OCI-M2 (cell line): ENCODE results near the gene PYCARD.
"Not testable (repeated sequence)": the region's sequence is repeated elsewhere in the genome, so short reads cannot be mapped to it uniquely, and the experiment has no call there.

Experiments used
- DNase-seq: peaks from one replicate; lab custom pipeline; 2025; ENCODE audit not compliant: unreplicated experiment; lab: John Stamatoyannopoulos, UW

PYCARD gene

DNA sequence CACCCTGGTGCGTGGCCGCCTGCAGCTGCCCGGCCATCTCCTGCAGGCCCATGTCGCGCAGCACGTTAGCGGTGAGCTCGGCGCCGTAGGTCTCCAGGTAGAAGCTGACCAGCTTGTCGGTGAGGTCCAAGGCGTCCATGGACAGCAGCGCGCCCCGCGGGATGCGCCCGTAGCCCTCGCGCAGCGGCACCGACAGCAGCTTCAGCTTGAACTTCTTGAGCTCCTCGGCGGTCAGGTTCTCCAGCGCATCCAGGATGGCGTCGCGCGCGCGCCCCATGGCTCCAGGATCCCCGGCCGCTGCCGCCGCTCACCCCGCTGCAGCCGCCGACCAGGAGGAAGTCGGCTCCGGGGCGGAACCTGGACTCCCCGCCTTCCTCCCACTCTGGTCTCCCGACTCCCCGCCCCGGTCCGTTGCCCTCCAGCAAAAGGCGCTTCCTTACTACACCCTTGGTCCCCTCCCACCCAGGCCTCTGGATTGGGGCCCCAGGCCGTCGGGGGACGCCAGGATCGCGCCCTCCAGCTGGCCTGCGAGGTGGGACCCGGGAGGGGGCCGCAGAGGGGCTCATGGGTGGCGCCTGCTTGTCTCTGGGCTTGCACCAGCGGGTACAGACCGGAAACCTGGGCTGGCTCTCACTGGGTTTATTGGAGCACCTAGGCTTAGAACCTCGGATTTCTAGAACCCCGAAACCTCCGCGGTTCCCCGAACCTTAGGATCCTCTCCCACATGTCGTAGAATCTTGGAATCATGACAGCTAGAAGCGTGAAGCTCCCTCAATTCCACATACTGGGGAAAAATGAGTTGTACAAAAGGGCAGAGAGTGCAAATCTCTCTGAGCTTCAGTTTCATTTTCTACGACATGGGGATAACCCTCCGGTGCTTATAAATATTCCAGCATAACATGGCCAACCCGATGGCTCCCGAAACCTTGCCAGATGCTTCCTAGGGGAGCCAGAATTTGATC is at the start of gene PYCARD:
Gene PYCARD, minus strand, starts transcription at position 347 of the 962 bp plus-strand sequence. Its CDS starts 70 bp downstream, at position 277.
- no peak for DNase-seq

DNA sequence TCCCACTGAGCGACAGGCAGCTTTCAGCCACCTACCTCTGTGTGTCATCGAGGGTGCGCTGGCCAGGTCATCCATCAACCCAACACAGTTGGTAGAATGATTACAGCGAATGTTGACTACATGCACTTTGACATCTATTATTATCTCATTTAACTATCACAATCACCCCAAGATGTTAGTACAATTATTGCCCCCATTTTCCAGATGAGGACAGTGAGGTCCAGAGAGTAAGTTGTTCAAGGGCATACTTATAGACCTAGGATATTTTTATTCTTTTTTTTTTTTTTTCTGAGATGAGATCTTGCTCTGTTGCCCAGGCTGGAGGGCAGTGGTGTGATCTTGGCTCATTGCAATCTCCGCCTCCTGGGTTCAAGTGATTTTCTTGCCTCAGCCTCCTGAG is 48.9 kb upstream of the PYCARD start:
- DNase-seq: no peak

DNA sequence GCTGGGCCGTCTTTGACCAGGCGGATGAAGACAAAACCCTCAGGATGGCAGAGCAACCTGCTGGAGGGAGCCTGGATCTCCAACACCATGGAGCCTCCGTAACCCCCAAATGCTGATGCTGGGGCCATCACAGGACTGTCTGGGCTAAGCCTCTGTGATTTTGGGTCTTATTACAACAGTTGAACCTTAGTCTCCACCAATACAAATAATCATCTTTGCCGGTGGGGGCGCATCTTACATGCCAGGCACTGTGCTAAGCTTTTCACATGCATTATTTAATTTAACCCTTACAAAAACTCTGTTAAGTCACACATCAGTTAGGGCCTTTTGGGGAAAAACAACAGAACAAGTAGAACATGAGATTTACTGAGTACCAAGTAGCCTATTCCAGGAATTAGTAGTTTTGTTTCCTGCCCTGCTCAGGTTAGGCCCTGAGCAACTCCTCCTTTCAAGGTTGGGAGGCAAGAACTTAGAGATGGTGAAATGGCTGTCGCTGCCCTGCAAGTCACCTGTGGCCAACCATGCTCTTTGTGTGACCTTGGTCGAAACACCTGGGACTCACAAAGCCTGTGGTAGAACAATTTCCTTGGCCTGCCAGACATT is 48.3 kb upstream of the PYCARD start:
- DNase-seq: no peak

DNA sequence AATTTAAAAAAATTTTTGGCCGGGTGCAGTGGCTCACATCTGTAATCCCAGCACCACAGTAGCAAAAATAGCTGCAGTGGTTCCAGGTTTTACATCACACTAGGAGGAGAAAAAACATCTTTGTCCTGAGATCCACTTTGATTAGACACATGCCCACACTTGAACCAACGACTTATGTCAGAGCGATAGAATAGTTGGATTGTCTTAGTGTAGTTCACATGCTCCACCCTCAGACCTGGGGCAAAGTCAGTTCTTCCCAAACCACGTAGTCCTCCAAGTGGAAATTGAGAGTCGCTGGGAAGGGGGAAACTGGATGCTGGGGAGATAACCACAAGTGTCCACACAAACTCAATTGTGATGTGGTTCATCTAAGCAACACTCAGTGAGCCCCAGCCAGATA is 45.8 kb upstream of the PYCARD start:
- DNase-seq: no peak

DNA sequence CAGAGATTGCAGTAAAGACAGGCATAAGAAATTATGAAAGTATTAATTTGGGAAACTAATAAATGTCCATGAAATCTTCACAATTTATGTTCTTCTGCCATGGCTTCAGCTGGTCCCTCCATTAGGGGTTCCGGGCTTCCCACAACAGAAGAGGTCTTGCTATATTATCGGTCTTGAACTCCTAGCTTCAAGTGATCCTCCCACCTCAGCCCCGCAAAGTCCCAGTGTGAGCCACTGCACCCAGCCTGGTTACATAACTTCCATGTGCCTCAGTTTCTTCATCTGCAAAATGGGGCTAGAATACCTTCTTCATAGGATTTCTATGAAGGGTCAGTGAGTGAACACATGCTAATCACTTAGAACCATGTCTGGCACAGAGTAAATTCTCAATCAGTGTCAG is 43.7 kb upstream of the PYCARD start:
- no peak for DNase-seq

DNA sequence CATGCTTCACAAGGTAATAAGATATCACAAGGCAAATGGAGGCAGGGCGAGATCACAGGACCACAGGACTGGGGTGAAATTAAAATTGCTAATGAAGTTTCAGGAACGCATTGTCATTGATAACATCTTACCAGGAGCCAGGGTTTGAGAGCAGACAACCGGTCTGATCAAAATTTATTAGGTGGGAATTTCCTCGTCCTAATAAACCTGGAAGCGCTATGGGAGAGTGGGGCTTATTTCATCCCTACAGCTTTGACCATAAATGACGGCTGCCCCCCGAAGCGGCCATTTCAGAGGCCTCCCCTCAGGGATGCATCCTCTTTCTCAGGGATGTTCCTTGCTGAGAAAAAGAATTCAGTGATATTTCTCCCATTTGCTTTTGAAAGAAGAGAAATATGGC is 43.0 kb upstream of the PYCARD start:
- not testable (repeated sequence) for DNase-seq

DNA sequence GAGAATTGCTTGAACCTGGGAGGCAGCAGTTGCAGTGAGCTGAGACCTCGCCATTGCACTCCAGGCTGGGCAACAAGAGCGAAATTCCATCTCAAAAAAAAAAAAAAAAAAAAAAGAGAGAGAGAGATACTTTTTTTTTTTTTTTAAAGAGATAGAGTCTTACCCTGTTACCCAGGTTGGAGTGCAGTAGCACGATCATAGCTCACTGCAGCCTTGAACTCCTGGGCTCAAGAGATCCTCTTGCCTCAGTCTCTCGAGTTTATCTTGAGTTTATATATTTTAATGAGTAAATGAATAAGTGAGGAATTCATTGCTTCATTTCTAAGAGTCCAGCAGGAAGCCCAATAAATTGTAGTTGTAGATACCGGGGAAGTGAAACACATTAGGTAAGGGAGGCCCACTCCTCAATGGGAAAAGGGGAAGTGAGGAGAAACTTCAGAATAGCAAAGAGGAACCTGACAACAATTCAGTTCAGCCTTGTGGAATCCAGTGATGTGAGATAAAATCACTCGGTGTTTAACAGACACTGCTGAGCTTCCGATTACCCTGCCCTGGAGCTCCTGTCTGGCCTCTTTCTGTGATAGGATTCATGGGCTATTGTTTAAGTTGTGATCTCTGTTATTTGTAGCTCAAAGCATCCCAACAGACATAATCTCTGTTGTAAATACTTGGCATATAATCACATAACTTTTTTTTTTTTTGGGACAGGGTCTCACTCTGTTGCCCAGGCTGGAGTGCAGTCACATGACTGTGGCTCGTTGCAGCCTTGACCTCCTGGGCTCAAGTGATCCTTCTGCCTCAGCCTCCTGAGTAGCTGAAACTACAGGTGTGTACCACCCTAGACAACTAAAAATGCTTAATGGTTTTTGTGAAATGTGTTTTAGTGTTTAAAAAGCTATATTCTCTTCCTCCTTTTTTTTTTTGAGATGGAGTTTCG is 41.4 kb upstream of the PYCARD start:
- peak; percentile 33 for DNase-seq

DNA sequence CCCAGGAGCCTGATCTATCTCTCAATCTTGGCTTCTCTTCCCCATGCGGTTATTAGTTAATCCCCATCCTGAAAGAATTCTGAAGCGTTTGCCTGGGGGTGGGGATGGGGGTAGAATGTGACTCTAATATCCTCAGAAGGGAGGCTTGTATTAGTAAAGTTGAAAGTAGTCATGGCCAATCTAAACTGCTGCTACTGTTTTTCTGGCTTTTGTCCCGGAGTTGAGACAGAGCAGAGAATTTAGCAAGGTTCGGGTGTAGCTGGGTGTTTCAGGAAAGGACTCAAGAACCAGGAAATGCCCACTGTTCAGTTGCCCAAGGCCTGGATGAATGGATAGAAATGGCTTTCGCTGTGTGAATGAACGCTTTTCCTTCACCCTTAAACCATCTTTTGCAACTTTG is 39.6 kb upstream of the PYCARD start:
- DNase-seq: no peak

DNA sequence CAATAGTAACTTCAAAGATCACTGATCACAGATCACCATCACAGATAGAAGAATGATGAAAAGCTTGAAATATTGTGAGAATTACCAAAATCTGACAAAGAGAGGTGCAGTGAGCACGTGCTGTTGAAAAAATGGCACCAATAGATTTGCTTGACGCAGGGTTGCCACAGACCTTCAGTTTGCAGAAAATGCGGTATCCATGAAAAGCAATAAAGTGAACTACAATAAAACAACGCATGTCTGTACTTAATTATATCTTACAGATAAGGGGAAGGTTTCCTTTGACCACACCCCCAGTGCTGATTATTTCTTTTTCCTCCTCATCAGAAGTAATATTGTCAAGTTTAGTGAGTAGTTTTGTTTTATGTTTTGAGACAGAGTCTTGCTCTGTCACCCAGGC is 35.5 kb upstream of the PYCARD start:
- no peak for DNase-seq

DNA sequence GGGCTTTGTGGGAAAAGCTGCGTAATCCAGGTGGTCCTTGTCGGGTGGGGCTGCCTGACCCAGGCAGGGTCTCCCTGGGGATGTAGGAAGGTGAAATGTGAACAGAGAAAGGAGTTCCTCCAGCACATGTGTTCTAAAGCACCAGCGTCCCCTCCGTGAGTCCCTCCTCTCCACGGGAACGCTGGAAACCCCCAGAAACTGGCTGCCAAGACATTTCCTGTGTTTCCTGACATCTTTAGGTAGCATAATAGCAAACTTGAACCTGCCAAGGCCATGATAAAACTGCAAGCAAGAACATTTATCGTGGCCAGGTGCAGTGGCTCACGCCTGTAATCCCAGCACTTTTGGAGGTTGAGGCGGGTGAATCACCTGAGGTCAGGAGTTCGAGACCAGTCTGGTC is 26.9 kb upstream of the PYCARD start:
- no peak for DNase-seq

DNA sequence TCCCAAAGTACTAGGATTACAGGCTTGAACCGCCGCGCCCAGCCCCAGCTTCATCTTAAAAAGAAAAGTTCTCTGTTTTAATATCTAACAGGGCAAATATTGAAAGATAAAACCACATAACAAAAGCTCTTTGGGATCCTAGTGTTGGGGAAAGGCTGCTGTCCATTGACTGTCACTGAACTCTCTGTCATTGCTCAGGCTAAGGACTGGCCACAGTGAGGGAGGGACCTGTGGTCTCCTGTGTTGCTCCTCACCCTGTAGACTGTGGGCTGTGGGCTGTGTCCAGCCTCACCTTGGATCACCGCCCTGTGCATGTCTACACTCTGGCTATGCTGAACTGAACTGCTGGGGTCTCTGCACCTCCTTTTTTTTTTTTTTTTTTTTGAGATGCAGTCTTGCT is 25.6 kb upstream of the PYCARD start:
- DNase-seq: no peak

DNA sequence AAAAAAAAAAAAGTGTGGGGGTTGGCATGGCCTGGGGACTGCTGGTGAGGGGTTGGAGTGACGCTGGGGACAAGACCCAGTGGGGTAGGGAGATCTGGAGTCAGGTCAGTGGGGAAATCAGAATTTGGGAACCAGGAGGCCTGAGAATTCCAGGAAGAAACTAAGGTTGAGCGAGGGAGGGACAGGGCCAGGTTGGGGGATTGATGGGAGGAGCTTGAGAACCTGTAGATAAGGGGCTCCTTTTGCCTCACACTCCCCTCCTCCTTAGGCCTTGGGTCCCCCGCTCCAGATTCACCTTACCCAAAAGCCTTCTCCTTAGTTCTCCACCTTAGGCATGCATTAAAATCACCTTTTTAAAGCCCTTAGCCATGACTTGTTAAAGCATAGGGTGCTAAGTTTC is 22.6 kb upstream of the PYCARD start:
- DNase-seq: no peak

DNA sequence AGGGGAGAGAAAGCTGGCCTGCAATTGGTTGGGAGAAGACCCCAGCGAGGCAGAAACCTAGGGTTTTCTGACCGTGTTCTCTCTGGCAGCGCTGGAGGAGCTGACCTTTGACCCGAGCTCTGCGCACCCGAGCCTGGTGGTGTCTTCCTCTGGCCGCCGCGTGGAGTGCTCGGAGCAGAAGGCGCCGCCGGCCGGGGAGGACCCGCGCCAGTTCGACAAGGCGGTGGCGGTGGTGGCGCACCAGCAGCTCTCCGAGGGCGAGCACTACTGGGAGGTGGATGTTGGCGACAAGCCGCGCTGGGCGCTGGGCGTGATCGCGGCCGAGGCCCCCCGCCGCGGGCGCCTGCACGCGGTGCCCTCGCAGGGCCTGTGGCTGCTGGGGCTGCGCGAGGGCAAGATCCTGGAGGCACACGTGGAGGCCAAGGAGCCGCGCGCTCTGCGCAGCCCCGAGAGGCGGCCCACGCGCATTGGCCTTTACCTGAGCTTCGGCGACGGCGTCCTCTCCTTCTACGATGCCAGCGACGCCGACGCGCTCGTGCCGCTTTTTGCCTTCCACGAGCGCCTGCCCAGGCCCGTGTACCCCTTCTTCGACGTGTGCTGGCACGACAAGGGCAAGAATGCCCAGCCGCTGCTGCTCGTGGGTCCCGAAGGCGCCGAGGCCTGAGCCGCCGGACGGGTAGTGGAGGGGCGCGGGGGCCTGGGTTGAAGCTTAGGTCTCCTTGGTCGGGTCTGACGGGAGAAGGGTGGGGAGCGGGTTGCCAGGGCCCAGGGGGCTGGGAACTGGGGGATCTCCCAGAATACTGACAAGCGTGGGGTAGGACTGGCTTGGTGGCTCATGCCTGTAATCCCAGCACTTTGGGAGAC is 21.8 kb upstream of the PYCARD start:
- DNase-seq: no peak

DNA sequence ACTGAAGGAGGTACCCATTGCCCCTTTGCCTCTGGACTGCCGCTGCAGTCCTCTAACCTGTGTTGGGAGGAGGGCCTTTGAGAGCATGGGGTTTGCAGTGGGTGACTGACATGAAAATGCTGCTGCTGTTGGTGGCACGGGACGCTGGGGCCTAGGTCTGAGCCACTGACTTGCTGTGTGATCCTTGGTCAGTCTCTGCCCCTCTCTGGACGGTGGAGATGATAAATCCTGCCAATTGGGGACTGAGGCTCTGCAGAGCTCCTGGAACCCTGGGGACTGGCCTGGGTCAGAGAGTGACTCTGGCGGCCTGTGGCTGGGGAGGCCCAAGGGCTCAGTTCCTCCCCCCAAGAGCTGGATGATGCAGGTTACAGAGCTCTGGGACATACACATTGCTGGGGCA is 20.5 kb upstream of the PYCARD start:
- DNase-seq: no peak

DNA sequence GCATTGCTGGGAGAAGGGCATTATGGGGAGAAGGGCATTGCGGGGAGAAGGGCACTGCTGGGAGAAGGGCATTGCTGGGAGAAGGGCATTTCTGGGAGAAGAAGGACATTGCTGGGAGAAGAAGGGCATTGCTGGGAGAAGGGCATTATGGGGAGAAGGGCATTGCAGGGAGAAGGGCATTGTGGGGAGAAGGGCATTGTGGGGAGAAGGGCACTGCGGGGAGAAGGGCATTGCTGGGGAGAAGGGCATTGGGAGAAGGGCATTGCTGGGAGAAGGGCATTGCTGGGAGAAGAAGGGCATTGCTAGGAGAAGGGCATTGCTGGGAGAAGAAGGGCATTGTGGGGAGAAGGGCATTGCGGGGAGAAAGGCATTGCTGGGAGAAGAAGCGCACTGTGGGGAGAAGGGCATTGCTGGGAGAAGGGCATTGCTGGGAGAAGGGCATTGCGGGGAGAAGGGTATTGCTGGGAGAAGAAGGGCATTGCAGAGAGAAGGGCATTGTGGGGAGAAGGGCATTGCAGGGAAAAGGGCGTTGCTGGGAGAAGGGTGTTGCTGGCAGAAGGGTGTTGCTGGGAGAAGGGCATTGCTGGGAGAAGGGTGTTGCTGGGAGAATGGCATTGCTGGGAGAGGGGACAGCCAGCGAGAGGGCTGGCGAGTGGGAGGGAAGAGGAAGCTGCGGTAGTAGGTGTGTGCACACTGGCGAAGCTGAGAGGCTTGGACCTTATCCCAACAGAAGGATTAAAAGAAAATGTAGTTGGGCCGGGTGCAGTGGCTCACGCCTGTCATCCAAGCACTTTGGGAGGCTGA is 19.0 kb upstream of the PYCARD start:
- no peak for DNase-seq

DNA sequence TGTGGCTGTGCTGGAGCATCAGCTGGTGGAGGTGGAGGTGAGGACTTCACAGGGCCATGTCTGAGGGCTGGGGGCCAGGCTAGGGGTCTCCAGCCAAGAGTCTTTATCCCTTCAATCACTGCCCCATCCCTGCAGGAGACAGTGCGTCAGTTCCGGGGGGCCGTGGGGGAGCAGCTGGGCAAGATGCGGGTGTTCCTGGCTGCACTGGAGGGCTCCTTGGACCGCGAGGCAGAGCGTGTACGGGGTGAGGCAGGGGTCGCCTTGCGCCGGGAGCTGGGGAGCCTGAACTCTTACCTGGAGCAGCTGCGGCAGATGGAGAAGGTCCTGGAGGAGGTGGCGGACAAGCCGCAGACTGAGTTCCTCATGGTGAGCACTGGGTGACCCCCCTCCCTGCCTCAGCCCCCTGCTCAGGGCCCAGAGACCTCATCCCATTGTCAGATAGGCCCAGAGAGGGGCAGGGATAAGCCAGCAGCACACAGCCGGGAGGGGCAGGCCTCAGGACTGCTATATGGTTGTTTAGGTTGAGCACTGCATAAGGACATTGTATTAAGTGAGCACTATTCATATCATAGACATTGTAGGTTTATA is 16.7 kb upstream of the PYCARD start:
- no peak for DNase-seq

DNA sequence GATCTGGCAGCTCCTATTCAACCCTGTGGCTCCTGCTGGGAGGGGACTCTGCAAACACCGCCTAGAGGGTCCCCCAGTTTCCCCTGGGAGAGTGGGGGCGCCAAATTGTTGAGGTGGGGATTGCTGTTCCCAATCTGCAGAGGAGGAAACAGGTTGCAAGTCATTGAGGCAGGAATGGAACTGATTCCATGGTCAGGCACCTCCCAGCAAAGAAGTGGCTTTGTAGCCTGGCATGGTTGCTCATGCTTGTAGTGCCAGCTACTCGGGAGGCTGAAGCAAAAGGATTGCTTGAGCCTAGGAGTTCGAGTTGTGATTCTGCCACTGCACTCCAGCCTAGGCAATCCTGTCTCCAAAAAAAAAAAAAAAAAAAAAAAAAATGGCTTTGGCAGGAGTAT is 14.6 kb upstream of the PYCARD start:
- DNase-seq: no peak

DNA sequence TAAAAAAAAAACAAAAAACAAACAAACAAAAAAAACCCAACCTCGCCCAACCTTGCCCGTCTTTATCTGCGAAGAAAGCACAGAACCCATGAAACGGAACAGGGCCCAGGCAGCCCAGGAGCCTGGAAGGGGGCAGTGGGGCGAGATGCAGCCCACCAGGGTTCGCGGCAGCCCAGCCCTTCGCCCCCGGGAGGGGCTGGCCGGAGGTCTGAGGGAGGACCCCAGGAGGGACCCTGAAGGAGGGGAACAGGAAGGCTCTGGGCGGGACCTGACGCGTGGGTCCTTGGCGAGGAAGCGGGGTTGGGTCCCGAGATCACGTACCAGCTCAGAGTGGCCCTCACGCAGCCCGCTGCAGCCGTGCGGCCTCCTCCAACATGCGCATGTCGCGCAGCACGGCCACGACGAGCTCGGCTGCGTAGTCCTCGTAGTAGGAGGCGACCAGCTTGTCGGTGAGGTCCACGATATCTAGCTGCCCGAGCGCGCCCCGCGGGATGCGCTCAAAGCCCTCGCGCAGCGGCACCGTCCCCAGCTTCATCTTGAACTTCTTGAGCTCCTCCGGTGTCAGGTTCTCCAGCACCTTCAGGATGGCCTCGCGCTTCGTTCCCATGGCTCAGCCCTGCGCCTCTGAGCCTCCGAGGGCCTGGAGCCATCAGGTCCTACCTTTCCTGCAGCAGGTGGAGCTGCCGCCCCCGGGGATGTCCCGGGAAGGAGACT is 14.0 kb upstream of the PYCARD start, which contains the start of gene PYDC1:
Gene PYDC1, minus strand, starts transcription at position 714 of the 714 bp plus-strand sequence. Its CDS starts 107 bp downstream, at position 607.
- no peak for DNase-seq
